Spleen (tissue), 7 donors: Measurements from ENCODE around the gene TARBP1.

Experiments used
- POLR2A ChIP-seq, 3 donors: fragments of 450-650 bp; IDR thresholded peaks; one replicate each; pipeline ENCODE4 v1.5.1; 2017; ENCODE audit warnings: antibody characterized with exemption in 3 of 3, mild to moderate bottlenecking in 1 of 3
- TF ChIP-seq, protein P1 (sequence below), 11 experiments: fragments of 200-600 bp in 7 of 11; fragments of 450-650 bp in 4 of 11; sonication (generic) in 4 of 11; IDR thresholded peaks in 8 of 11; conservative IDR thresholded peaks in 3 of 11; 1 replicate in 7 of 11; 2 replicates in 4 of 11; pipeline versions ENCODE4 v1.4.0 to v1.8.0; 2016 to 2021; ENCODE audit warnings: antibody characterized with exemption in 11 of 11, inconsistent platforms in 4 of 11, mild to moderate bottlenecking in 1 of 11
- donor health status: DM: no; HTN: no; CAD: no; lungs with moderate emphysema.
- donor health status: DM: no; HTN: no; CAD: no.
- donor health status: DM: no; HTN: no; CAD: no.

- TF ChIP-seq, protein P1, sequence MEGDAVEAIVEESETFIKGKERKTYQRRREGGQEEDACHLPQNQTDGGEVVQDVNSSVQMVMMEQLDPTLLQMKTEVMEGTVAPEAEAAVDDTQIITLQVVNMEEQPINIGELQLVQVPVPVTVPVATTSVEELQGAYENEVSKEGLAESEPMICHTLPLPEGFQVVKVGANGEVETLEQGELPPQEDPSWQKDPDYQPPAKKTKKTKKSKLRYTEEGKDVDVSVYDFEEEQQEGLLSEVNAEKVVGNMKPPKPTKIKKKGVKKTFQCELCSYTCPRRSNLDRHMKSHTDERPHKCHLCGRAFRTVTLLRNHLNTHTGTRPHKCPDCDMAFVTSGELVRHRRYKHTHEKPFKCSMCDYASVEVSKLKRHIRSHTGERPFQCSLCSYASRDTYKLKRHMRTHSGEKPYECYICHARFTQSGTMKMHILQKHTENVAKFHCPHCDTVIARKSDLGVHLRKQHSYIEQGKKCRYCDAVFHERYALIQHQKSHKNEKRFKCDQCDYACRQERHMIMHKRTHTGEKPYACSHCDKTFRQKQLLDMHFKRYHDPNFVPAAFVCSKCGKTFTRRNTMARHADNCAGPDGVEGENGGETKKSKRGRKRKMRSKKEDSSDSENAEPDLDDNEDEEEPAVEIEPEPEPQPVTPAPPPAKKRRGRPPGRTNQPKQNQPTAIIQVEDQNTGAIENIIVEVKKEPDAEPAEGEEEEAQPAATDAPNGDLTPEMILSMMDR (IDR thresholded peaks at IDR 0.05 in 8 of 11, conservative IDR thresholded peaks at IDR 0.05 in 3 of 11), result no peak
- TF ChIP-seq POLR2A (IDR thresholded peaks at IDR 0.05), result no peak
These were observed 36.9 kb upstream of the TARBP1 start for GRCh38 chr1:234515821-234516241.
